Endothelial cell of umbilical vein (primary cell): ENCODE measurements around the gene PRRX2. TPM values are rescaled to one million over a fixed set of nuclear protein-coding genes. Genes with fewer than 3 reads are reported as not detected.

ENCODE experiments used
- BruUV-seq: library from RNA; stranded (reverse); fragments of 400-500 nt; replicated peaks from 2 replicates; lab custom pipeline; 2021; lab: Mats Ljungman, UMichigan
- CTCF ChIA-PET: fragments of 300-600, 350-600 bp; sonication (Branson Sonifier 250); formaldehyde crosslinking; loops from one replicate; lab custom pipeline; 2021; ENCODE audit warnings: antibody characterized with exemption, inconsistent platforms; lab: Charles Lee
- POLR2A ChIA-PET: fragments of 300-600, 350-600 bp; sonication (Branson Sonifier 250); formaldehyde crosslinking; loops from one replicate; lab custom pipeline; 2021; ENCODE audit warnings: antibody characterized with exemption, inconsistent platforms; lab: Charles Lee
- DNase-seq: peaks from one replicate; pipeline ENCODE4 v3.0.0-alpha.2; 2011; ENCODE audit warnings: low read depth, low spot score
- FAIRE-seq: peaks from 2 replicates; lab custom pipeline; 2011; peaks lifted over from hg19 to GRCh38; lab: Jason Lieb, UNC
- H2AFZ ChIP-seq: 2 replicates; pipeline ENCODE4 v1.6.0; 2012; ENCODE audit warnings: low read depth, low read length, control low read depth, inconsistent platforms
- H3K27ac ChIP-seq: 2 replicates; pipeline ENCODE4 v1.5.1; 2011; ENCODE audit warnings: low read depth, mild to moderate bottlenecking, control low read depth, low read length, moderate library complexity; ENCODE audit not compliant: insufficient read depth
- H3K27me3 ChIP-seq, 2 experiments: 2 replicates each; pipeline versions ENCODE4 v1.6.0 to v1.6.1; 2011; ENCODE audit warnings: low read length in 2 of 2, mixed read lengths in 1 of 2; ENCODE audit not compliant: control insufficient read depth in 2 of 2, insufficient read depth in 2 of 2
- H3K36me3 ChIP-seq, 2 experiments: 2 replicates in 1 of 2; 3 replicates in 1 of 2; pipeline ENCODE4 v1.5.1; 2011; ENCODE audit warnings: low read length in 2 of 2, mild to moderate bottlenecking in 1 of 2, moderate library complexity in 1 of 2; ENCODE audit not compliant: control insufficient read depth in 2 of 2, insufficient read depth in 2 of 2; ENCODE audit errors: extremely low read depth in 1 of 2
- H3K4me1 ChIP-seq: 3 replicates; pipeline ENCODE4 v1.5.1; 2011; ENCODE audit warnings: mild to moderate bottlenecking, low read length; ENCODE audit not compliant: control insufficient read depth, insufficient read depth; ENCODE audit errors: extremely low read depth
- H3K4me2 ChIP-seq: 2 replicates; pipeline ENCODE4 v1.6.1; 2011; ENCODE audit warnings: low read length, control low read depth, mixed read lengths; ENCODE audit not compliant: insufficient read depth
- H3K4me3 ChIP-seq, 3 experiments: fragments of 200-600 bp in 1 of 3; sonication (generic), shearing (Covaris generic) in 1 of 3; replicated peaks in 1 of 3; 2 replicates each; pipeline ENCODE4 v1.5.1; 2011 to 2016; ENCODE audit warnings: control low read depth in 3 of 3, low read length in 3 of 3, mild to moderate bottlenecking in 2 of 3, inconsistent platforms in 1 of 3, low read depth in 1 of 3, moderate library complexity in 1 of 3; ENCODE audit not compliant: insufficient read depth in 1 of 3
- H3K79me2 ChIP-seq: 2 replicates; pipeline ENCODE4 v1.6.0; 2012; ENCODE audit warnings: low read length, inconsistent platforms; ENCODE audit not compliant: control insufficient read depth, insufficient read depth
- H3K9ac ChIP-seq: replicated peaks from 2 replicates; pipeline ENCODE3; 2011; ENCODE audit warnings: low read length, control low read depth; ENCODE audit not compliant: insufficient read depth; ENCODE audit errors: extremely low read depth
- H3K9me1 ChIP-seq: replicated peaks from 3 replicates; pipeline ENCODE4 v1.6.0; 2011; ENCODE audit warnings: mild to moderate bottlenecking, low read length; ENCODE audit not compliant: control insufficient read depth, insufficient read depth; ENCODE audit errors: extremely low read depth
- H3K9me3 ChIP-seq: replicated peaks from 2 replicates; pipeline ENCODE4 v1.5.1; 2012; ENCODE audit warnings: low read length, inconsistent platforms; ENCODE audit not compliant: control insufficient read depth, insufficient read depth
- H4K20me1 ChIP-seq: replicated peaks from 2 replicates; pipeline ENCODE3; 2011; ENCODE audit warnings: mild to moderate bottlenecking, low read length; ENCODE audit not compliant: control insufficient read depth, insufficient read depth; ENCODE audit errors: extremely low read depth
- EZH2 ChIP-seq: IDR thresholded peaks from 2 replicates; pipeline ENCODE4 v1.6.1; 2012; ENCODE audit warnings: borderline replicate concordance, low read depth, mild to moderate bottlenecking, moderate library complexity, low read length, inconsistent platforms; ENCODE audit not compliant: severe bottlenecking
- FOS ChIP-seq: IDR thresholded peaks from 2 replicates; pipeline ENCODE4 v1.6.1; 2011; ENCODE audit warnings: mild to moderate bottlenecking, low read length, moderate library complexity, borderline replicate concordance; ENCODE audit not compliant: insufficient read depth
- GATA2 ChIP-seq: IDR thresholded peaks from 2 replicates; pipeline ENCODE4 v1.7.0; 2011; ENCODE audit warnings: low read depth, mild to moderate bottlenecking, moderate library complexity, mixed read lengths, low read length; ENCODE audit not compliant: insufficient read length, insufficient read depth
- JUN ChIP-seq: IDR thresholded peaks from 2 replicates; pipeline ENCODE4 v1.6.1; 2011; ENCODE audit warnings: borderline replicate concordance, low read depth; ENCODE audit not compliant: insufficient read length, insufficient read depth
- MYC ChIP-seq: IDR thresholded peaks from one replicate; pipeline ENCODE4 v1.6.1; 2011; ENCODE audit warnings: mild to moderate bottlenecking, low read depth, low read length
- POLR2A ChIP-seq: IDR thresholded peaks from 2 replicates; pipeline ENCODE4 v1.6.1; 2012; ENCODE audit warnings: low read depth, mild to moderate bottlenecking, control low read depth, low read length
- POLR2AphosphoS5 ChIP-seq: IDR thresholded peaks from 2 replicates; pipeline ENCODE4 v1.6.1; 2012; ENCODE audit warnings: low read depth, mild to moderate bottlenecking, control low read depth, low read length, moderate library complexity; ENCODE audit not compliant: insufficient read depth
- dilution Hi-C: fragments of 300-500 bp; cut with MboI; formaldehyde crosslinking; loops from one replicate; pipeline ENCODE4 v1.15.0; 2019; ENCODE audit warnings: low sequenced_read_pairs; ENCODE audit not compliant: extremely low pct_ligation_motif_present
- intact Hi-C: fragments of 100-400 bp; cut with micrococcal nuclease; formaldehyde crosslinking; loops from one replicate; pipeline ENCODE4 v1.10.0; 2022
- polyA plus RNA-seq, 4 experiments: library from polyadenylated mRNA; depleted of rRNA in 3 of 4; stranded (reverse) in 3 of 4; unstranded in 1 of 4; fragments of >200 nt; gene quantifications; 2 replicates each; pipeline versions ENCODE4 v1.2.1 to v1.2.3, GENCODE V29; 2011 to 2012; ENCODE audit warnings: missing spikeins in 1 of 4
- total RNA-seq: library from RNA; stranded (reverse); gene quantifications from 2 replicates; pipeline ENCODE4 v1.2.3, GENCODE V29; 2021
- TF ChIP-seq, protein P1 (sequence below), 2 donors: IDR thresholded peaks; 1 replicate in 1 of 2; 2 replicates in 1 of 2; pipeline ENCODE4 v1.5.1; 2011; ENCODE audit warnings: low read length in 2 of 2, mild to moderate bottlenecking in 2 of 2, moderate library complexity in 2 of 2, control low read depth in 1 of 2, inconsistent platforms in 1 of 2, low read depth in 1 of 2; ENCODE audit not compliant: insufficient read depth in 1 of 2; ENCODE audit errors: extremely low read depth in 1 of 2
- TF ChIP-seq, protein P2 (sequence below): IDR thresholded peaks from 2 replicates; pipeline ENCODE4 v1.6.1; 2011; ENCODE audit not compliant: insufficient read depth, insufficient read length

PRRX2 gene
- total and polyA plus RNA-seq, 2 donors (not counting 3 experiments of a cell fraction or from before 2014, with no cell fraction given) = 0.19 to 0.77 TPM

DNA sequence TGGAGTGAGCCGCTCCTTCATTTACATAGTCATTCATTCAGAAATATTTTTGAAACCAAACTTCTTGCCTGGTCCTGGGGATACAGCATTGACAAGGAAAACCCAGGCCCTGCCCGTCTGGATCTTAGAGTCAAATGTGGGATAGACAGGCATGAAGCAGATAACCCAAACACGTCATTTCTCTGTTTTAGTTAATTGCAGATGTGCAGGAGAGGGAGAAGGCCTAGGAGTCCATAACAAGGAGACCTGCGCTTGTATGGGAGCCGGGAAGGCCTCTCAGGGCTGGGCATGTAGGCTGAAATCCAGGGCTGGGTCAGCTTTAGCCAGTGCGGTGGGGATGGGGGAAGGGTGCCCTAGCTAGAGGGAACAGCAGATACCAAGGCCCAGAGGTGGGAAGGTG, 43.3 kb downstream of the PRRX2 start:
- Histone ChIP-seq H3K9me1 (no peaks in the 10 kb centered on the region), H3K79me2 (no peaks in the 10 kb centered on the region), H4K20me1 (no peaks in the 10 kb centered on the region), H3K27me3 (peaks cover 0 to 6% of the 10 kb centered on the region in 2 experiments), H3K4me1 (no peaks in the 10 kb centered on the region), H3K9me3 (no peaks in the 10 kb centered on the region), H2AFZ (no peak overlapping the region), H3K4me2 (no peak overlapping the region), H3K9ac (no peak overlapping the region), H3K36me3 (no peaks in the 10 kb centered on the region), H3K27ac (no peak overlapping the region), H3K4me3 (no peak overlapping the region)
- no peak for TF ChIP-seq JUN
- TF ChIP-seq, protein P1, sequence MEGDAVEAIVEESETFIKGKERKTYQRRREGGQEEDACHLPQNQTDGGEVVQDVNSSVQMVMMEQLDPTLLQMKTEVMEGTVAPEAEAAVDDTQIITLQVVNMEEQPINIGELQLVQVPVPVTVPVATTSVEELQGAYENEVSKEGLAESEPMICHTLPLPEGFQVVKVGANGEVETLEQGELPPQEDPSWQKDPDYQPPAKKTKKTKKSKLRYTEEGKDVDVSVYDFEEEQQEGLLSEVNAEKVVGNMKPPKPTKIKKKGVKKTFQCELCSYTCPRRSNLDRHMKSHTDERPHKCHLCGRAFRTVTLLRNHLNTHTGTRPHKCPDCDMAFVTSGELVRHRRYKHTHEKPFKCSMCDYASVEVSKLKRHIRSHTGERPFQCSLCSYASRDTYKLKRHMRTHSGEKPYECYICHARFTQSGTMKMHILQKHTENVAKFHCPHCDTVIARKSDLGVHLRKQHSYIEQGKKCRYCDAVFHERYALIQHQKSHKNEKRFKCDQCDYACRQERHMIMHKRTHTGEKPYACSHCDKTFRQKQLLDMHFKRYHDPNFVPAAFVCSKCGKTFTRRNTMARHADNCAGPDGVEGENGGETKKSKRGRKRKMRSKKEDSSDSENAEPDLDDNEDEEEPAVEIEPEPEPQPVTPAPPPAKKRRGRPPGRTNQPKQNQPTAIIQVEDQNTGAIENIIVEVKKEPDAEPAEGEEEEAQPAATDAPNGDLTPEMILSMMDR (IDR thresholded peaks at IDR 0.05; ENCODE audit: extremely low read depth in 1 of 2, insufficient read depth in 1 of 2, low read depth in 1 of 2, low read length in 2 of 2) = no peak
- no peak for TF ChIP-seq FOS
- no peak for TF ChIP-seq EZH2
- TF ChIP-seq, protein P2, sequence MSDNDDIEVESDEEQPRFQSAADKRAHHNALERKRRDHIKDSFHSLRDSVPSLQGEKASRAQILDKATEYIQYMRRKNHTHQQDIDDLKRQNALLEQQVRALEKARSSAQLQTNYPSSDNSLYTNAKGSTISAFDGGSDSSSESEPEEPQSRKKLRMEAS = no peak
- TF ChIP-seq POLR2AphosphoS5 = no peak
- no peak for TF ChIP-seq POLR2A
- TF ChIP-seq GATA2 = no peak
- TF ChIP-seq MYC = no peak
- intact Hi-C loops (no loop called here), dilution Hi-C loops (no loop called here)
- BruUV-seq = no TSS peak
- ChIA-PET CTCF (no interaction called here), POLR2A (no interaction called here)
- FAIRE-seq (no peak), DNase-seq (no peak)
